ENCODE measurements around the gene RAB43.

GRCh38 chr3:129045675-129046036 lies 75.9 kb downstream of the RAB43 start:
- TF ChIP-seq, protein P1, sequence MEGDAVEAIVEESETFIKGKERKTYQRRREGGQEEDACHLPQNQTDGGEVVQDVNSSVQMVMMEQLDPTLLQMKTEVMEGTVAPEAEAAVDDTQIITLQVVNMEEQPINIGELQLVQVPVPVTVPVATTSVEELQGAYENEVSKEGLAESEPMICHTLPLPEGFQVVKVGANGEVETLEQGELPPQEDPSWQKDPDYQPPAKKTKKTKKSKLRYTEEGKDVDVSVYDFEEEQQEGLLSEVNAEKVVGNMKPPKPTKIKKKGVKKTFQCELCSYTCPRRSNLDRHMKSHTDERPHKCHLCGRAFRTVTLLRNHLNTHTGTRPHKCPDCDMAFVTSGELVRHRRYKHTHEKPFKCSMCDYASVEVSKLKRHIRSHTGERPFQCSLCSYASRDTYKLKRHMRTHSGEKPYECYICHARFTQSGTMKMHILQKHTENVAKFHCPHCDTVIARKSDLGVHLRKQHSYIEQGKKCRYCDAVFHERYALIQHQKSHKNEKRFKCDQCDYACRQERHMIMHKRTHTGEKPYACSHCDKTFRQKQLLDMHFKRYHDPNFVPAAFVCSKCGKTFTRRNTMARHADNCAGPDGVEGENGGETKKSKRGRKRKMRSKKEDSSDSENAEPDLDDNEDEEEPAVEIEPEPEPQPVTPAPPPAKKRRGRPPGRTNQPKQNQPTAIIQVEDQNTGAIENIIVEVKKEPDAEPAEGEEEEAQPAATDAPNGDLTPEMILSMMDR (conservative IDR thresholded peaks at IDR 0.05; ENCODE audit: low read length) = no peak
- no peak for TF ChIP-seq EZH2phosphoT487 (IDR thresholded peaks at IDR 0.05; ENCODE audit: borderline replicate concordance)

All from Loucy (cell line).